ENCODE data around the gene ATXN7L2.

The ATXN7L2 gene

DNA sequence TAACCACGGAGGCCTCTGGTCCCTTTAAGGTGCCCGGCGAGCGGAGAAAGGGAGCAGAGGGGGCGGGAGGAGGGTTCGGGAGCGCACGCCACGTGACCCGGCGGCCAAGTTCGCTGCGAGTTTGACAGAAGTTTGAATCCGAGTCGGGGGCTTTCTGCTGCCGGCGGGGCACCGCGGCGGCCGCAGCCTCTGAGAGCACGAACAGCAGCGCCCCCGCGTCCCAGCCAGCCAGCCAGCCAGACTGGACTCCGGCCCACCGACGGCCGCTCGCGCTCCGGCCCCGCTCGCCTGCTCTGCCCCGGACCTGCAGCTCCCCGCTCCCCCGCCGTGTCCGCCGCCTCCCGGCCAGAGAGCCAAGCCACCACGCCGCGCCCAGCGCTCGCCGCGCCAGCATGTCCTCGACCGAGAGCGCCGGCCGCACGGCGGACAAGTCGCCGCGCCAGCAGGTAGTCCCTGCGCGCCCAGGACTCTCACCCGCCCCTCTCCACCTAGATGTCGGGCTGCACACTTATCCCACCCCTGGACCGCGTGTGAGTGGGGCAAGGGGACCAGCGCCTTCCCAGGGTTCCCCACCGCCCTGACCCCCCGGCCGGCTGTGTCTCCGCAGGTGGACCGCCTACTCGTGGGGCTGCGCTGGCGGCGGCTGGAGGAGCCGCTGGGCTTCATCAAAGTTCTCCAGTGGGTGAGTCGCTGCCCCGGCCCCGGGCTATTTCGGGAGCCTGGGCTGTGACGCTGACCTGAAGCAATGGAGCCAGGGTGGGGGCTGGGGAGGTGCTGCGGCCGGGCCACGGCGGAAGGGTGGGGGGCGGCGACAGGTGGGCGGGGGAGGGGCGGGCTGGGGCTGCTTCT lies 17.0 kb upstream of the ATXN7L2 start, which contains the start of gene SYPL2:
TSS of gene SYPL2 (plus strand) at position 95 of the 849 bp plus-strand sequence. CDS start at position 393, 298 bp downstream.
- Histone ChIP-seq H3K4me3 (ENCODE audit: low read depth, low read length) (peak within 1 kb of the TSS; percentile 69), H3K27ac (no peak within 1 kb of the TSS), H3K27me3 (ENCODE audit: insufficient read depth, low read depth, severe bottlenecking) (peaks cover 32% of the 10 kb centered on the region), H3K9me3 (ENCODE audit: severe bottlenecking) (no peaks in the 10 kb centered on the region), H3K36me3 (no peaks in the 10 kb centered on the region)
- DNase-seq, result peak; percentile 59
- TF ChIP-seq, protein P1, sequence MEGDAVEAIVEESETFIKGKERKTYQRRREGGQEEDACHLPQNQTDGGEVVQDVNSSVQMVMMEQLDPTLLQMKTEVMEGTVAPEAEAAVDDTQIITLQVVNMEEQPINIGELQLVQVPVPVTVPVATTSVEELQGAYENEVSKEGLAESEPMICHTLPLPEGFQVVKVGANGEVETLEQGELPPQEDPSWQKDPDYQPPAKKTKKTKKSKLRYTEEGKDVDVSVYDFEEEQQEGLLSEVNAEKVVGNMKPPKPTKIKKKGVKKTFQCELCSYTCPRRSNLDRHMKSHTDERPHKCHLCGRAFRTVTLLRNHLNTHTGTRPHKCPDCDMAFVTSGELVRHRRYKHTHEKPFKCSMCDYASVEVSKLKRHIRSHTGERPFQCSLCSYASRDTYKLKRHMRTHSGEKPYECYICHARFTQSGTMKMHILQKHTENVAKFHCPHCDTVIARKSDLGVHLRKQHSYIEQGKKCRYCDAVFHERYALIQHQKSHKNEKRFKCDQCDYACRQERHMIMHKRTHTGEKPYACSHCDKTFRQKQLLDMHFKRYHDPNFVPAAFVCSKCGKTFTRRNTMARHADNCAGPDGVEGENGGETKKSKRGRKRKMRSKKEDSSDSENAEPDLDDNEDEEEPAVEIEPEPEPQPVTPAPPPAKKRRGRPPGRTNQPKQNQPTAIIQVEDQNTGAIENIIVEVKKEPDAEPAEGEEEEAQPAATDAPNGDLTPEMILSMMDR (IDR thresholded peaks at IDR 0.05; ENCODE audit: low read depth, low read length), result 0 out of 2 replicates have a peak, but pooled peaks have one; percentile 0

DNA sequence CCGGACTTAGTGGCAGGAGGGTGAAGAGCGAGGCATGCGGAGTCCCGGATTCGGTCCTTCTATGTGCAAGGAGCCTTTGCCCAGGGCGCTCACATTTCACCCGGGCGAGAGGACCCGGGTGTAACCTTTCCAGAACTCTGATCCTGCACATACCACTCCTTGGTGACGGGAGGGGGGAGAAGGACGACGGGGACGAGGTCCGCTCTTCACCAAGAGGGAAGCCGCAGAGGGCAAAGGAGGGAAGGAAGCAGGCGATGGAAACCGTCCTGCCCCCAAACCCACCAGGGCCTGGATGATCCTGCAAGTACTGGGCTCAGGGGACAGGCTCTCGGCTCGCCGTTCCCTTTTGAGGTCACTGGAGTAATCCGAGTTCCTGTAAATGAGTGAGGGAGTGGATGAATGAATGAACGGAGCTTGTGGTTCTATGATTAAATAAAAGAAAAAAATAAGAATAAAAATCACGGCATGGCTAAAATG lies 16.4 kb upstream of the ATXN7L2 start:
- TF ChIP-seq, protein P1 (IDR thresholded peaks at IDR 0.05; ENCODE audit: low read depth, low read length), result no peak
- peaks cover 32% of the 10 kb centered on the region for H3K27me3 ChIP-seq (ENCODE audit: insufficient read depth, low read depth, severe bottlenecking)
- peak overlapping the region; percentile 69 for H3K4me3 ChIP-seq (ENCODE audit: low read depth, low read length)
- H3K36me3 ChIP-seq, result no peaks in the 10 kb centered on the region
- no peaks in the 10 kb centered on the region for H3K9me3 ChIP-seq (ENCODE audit: severe bottlenecking)
- no peak for DNase-seq
- no peak overlapping the region for H3K27ac ChIP-seq

DNA sequence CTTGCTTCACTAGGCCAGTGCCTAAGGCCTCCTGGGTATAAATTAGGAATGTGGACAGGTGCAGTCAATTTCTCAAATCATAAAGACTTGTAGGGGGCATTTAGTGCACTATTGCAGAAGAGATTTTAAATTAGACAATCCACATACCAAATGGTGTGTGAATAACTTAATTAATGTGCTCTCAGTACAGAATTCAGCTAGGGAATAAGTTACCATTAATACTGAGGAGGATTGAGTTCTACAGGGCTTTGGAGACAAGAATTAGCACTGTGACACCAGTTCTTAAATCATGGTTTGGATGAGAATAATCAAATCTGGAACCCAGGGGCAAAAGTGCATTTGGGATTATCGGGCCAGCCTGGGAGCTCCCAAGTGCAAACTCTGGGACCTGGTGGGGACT lies 15.6 kb upstream of the ATXN7L2 start:
- H3K36me3 ChIP-seq, result no peaks in the 10 kb centered on the region
- H3K9me3 ChIP-seq (ENCODE audit: severe bottlenecking), result no peaks in the 10 kb centered on the region
- no peak overlapping the region for H3K4me3 ChIP-seq (ENCODE audit: low read depth, low read length)
- TF ChIP-seq, protein P1 (IDR thresholded peaks at IDR 0.05; ENCODE audit: low read depth, low read length), result no peak
- no peak for DNase-seq
- peaks cover 32% of the 10 kb centered on the region for H3K27me3 ChIP-seq (ENCODE audit: insufficient read depth, low read depth, severe bottlenecking)
- H3K27ac ChIP-seq, result no peak overlapping the region

DNA sequence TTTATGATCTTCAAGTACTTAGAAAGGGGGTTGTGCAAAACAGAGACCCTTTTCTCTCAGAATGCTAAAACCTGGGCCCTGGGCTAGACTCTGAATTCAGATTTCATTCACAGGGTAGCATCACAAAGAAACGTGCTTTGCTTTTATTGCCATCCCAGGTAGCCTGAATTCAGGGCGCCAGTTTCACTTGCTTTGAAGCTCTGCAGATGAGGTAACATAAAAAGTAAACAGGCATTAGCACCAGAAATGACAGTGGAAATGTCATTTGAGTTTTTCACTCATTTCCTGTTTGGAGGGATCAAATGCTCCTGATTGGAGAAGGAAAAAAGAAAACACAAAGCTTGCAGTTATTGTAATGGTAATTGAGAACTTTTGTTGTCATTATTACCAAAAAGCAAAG lies 14.8 kb upstream of the ATXN7L2 start:
- no peak overlapping the region for H3K27ac ChIP-seq
- H3K9me3 ChIP-seq (ENCODE audit: severe bottlenecking), result no peaks in the 10 kb centered on the region
- H3K36me3 ChIP-seq, result no peaks in the 10 kb centered on the region
- no peak for DNase-seq
- peaks cover 32% of the 10 kb centered on the region for H3K27me3 ChIP-seq (ENCODE audit: insufficient read depth, low read depth, severe bottlenecking)
- TF ChIP-seq, protein P1 (IDR thresholded peaks at IDR 0.05; ENCODE audit: low read depth, low read length), result no peak
- H3K4me3 ChIP-seq (ENCODE audit: low read depth, low read length), result no peak overlapping the region

DNA sequence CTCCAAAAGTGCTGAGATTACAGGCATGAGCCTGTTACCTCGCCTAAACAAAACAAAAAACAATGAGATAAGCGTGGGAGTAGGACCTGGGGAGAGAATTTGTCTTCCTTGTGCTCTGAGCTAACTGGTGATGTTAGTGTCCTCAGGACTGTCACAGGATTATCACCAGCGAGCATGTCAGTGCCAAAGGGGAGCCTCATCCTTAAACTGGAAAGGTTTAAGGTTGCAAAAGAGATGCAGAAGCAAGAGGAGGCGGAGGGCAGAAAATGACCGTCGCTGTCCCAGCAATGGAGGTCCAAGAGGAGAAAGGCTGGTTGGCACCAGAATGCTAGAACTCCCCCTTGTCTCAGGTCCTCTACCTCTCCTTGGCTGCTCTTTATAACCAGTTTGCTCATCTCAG lies 13.5 kb upstream of the ATXN7L2 start:
- peaks cover 28% of the 10 kb centered on the region for H3K27me3 ChIP-seq (ENCODE audit: insufficient read depth, low read depth, severe bottlenecking)
- H3K27ac ChIP-seq, result no peak overlapping the region
- no peaks in the 10 kb centered on the region for H3K36me3 ChIP-seq
- no peak for DNase-seq
- TF ChIP-seq, protein P1 (IDR thresholded peaks at IDR 0.05; ENCODE audit: low read depth, low read length), result no peak
- H3K4me3 ChIP-seq (ENCODE audit: low read depth, low read length), result no peak overlapping the region
- H3K9me3 ChIP-seq (ENCODE audit: severe bottlenecking), result no peaks in the 10 kb centered on the region

Data from WERI-Rb-1 (cell line).